Measurements from ENCODE around the gene ARVCF.
A peak's percentile ranks its signal among the peaks of the same experiment; 100 is the strongest.

ARVCF gene

GRCh38 chr22:20002636-20003035 is 14.0 kb downstream of the ARVCF start:
- Histone ChIP-seq H3K9ac (ENCODE audit: low read depth, low read length) (no peak overlapping the region), H3K27ac (ENCODE audit: low read depth, low read length) (no peak overlapping the region), H3K36me3 (ENCODE audit: control insufficient read depth, insufficient read depth, low read length) (no peaks in the 10 kb centered on the region), H3K9me3 (ENCODE audit: control insufficient read depth, insufficient read depth, low read length) (peaks cover 6% of the 10 kb centered on the region; the same call in 1 of the 2 replicates), H3K4me1 (ENCODE audit: control insufficient read depth, insufficient read depth, low read length) (peaks cover 30% of the 10 kb centered on the region), H3K27me3 (ENCODE audit: control insufficient read depth, insufficient read depth, low read length) (no peaks in the 10 kb centered on the region), H3K4me3 (ENCODE audit: low read depth, low read length) (no peak overlapping the region)

DNA sequence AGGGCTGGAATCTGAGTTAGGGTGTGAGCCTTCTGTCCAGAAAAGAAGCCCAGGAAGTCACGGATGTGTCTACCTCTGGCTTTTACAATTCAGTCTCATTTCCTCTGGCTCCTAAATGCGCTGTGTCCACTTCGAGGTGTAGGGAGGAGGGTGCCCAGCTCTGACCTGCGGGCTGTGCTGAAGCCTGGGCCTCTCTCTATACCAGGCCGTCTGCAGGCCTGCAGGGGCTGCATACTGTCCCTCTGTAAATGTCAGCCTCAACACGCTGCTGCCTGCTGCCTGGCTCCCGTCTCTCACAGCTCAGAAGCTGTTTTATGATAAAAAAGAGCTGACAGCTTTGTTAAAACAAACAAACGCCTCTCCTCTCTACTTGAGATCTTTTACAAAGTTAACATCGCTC is 14.5 kb downstream of the ARVCF start:
- no peak overlapping the region for H3K4me3 ChIP-seq (ENCODE audit: low read depth, low read length)
- no peak overlapping the region for H3K27ac ChIP-seq (ENCODE audit: low read depth, low read length)
- H3K9me3 ChIP-seq (ENCODE audit: control insufficient read depth, insufficient read depth, low read length) = peaks cover 6% of the 10 kb centered on the region; the same call in 1 of the 2 replicates
- no peaks in the 10 kb centered on the region for H3K36me3 ChIP-seq (ENCODE audit: control insufficient read depth, insufficient read depth, low read length)
- H3K4me1 ChIP-seq (ENCODE audit: control insufficient read depth, insufficient read depth, low read length) = peaks cover 30% of the 10 kb centered on the region
- H3K27me3 ChIP-seq (ENCODE audit: control insufficient read depth, insufficient read depth, low read length) = no peaks in the 10 kb centered on the region
- no peak overlapping the region for H3K9ac ChIP-seq (ENCODE audit: low read depth, low read length)

DNA sequence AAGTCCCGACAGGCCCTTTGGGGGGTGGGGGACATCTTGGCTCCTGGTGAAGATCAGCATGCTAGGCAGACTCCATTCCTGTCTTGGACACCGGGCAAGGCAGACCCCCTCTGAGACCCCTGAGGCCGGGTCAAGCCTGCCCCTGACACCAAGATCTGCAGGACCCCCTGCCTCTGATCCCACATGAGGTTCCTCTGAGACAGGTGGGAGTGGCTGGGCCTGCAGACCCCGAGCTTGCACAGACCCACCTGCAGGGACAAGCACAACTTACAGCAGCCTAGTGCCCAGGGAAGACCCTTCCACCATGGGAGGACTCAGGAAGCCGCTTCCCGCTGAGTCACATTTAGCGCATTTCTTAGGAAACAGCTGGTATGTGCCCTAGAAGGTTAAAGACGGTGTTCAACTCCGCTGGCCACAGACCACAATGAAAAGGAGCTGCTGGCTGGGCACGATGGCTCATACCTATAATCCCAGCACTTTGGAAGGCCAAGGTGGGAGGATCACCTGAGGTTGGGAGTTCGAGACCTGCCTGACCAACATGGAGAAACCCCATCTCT is 15.5 kb downstream of the ARVCF start:
- Histone ChIP-seq H3K4me1 (ENCODE audit: control insufficient read depth, insufficient read depth, low read length) (peaks cover 30% of the 10 kb centered on the region), H3K9ac (ENCODE audit: low read depth, low read length) (no peak overlapping the region), H3K36me3 (ENCODE audit: control insufficient read depth, insufficient read depth, low read length) (no peaks in the 10 kb centered on the region), H3K9me3 (ENCODE audit: control insufficient read depth, insufficient read depth, low read length) (peaks cover 6% of the 10 kb centered on the region; the same call in 1 of the 2 replicates), H3K27ac (ENCODE audit: low read depth, low read length) (no peak overlapping the region), H3K27me3 (ENCODE audit: control insufficient read depth, insufficient read depth, low read length) (no peaks in the 10 kb centered on the region), H3K4me3 (ENCODE audit: low read depth, low read length) (no peak overlapping the region)

DNA sequence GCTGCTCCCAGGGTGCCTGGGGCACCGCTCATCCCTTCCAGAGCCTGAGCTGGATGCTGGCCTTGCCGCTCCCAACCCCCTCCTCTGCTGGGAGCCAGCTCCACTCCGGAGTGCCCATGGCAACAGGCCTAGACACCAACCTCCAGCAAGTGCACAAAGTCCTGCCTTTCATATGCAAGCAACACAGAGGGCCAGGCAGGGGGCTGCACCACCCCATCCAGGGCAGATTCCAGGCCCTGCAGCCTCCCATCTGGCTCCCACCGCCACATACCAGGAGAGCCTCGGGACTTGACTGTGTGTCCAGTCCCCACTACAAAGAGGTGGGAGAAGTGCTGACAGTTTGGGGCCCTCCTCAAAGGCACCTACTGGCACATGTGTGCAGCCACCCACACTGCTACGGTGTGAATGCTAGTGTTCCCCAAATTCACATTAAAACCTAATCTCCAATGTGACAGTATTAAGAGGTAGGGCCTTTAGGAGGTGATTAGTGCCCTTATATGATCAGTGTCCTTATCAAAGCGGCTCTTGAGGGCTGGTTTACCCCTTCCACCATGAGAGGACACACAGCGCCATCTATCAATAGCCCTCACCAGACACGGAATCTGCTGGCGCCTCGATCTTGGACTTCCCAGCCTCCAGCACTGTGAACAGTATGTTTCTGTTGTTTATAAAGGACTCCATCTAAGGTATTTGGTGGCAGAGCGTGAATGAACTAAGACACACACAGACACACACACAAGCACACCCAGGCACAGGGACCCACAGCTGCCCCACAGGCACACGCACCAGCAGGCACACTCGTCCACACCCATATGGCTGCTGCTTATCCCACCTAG is 16.2 kb downstream of the ARVCF start:
- Histone ChIP-seq H3K27me3 (ENCODE audit: control insufficient read depth, insufficient read depth, low read length) (no peaks in the 10 kb centered on the region), H3K27ac (ENCODE audit: low read depth, low read length) (no peak overlapping the region), H3K36me3 (ENCODE audit: control insufficient read depth, insufficient read depth, low read length) (no peaks in the 10 kb centered on the region), H3K4me3 (ENCODE audit: low read depth, low read length) (no peak overlapping the region), H3K9ac (ENCODE audit: low read depth, low read length) (no peak overlapping the region), H3K4me1 (ENCODE audit: control insufficient read depth, insufficient read depth, low read length) (peaks cover 30% of the 10 kb centered on the region), H3K9me3 (ENCODE audit: control insufficient read depth, insufficient read depth, low read length) (peaks cover 6% of the 10 kb centered on the region; the same call in 1 of the 2 replicates)

DNA sequence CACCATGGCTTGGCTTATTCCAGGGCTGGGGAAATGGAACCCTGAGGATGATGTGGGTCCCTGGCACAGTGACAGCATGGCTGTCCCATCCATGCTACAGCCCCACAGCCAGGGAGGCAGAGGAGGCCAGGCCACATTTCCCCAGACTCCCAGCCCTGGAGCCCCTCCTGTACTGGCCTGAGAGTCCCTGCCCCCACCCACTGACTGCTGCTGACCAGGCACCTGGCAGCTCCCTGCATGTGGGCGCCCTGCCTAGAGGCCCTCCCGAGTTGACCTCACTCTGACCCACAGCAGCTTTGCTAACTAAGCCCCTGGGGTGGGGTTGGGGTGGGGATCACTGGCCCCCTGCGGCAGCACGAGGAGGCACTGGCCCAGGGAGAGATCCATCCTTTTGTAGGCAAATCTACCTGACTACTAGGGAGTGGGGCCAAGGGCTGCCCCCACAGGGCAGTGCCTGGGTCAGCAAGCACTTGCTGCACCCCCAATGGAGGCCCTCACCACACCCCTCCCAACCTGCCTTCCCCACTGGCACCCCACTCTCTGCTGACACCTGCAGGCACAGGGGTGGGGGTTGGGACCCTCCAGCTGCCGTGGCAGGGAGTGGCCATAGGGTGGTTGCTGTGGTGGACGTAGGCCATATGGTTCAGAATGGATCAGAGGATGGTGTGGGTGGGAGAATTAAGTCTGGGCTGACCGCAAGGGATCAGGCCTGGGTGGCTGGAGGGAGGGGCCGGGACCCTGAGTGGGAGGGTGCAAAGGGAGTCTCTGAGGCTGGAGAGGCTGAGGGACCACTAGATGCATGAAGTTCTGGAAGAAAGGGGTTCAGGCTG is 17.4 kb downstream of the ARVCF start:
- Histone ChIP-seq H3K4me1 (ENCODE audit: control insufficient read depth, insufficient read depth, low read length) (peaks cover 30% of the 10 kb centered on the region), H3K9me3 (ENCODE audit: control insufficient read depth, insufficient read depth, low read length) (no peaks in the 10 kb centered on the region; the same call in 1 of the 2 replicates), H3K9ac (ENCODE audit: low read depth, low read length) (no peak overlapping the region), H3K27me3 (ENCODE audit: control insufficient read depth, insufficient read depth, low read length) (no peaks in the 10 kb centered on the region), H3K4me3 (ENCODE audit: low read depth, low read length) (no peak overlapping the region), H3K27ac (ENCODE audit: low read depth, low read length) (peak overlapping the region; percentile 49), H3K36me3 (ENCODE audit: control insufficient read depth, insufficient read depth, low read length) (no peaks in the 10 kb centered on the region)

DNA sequence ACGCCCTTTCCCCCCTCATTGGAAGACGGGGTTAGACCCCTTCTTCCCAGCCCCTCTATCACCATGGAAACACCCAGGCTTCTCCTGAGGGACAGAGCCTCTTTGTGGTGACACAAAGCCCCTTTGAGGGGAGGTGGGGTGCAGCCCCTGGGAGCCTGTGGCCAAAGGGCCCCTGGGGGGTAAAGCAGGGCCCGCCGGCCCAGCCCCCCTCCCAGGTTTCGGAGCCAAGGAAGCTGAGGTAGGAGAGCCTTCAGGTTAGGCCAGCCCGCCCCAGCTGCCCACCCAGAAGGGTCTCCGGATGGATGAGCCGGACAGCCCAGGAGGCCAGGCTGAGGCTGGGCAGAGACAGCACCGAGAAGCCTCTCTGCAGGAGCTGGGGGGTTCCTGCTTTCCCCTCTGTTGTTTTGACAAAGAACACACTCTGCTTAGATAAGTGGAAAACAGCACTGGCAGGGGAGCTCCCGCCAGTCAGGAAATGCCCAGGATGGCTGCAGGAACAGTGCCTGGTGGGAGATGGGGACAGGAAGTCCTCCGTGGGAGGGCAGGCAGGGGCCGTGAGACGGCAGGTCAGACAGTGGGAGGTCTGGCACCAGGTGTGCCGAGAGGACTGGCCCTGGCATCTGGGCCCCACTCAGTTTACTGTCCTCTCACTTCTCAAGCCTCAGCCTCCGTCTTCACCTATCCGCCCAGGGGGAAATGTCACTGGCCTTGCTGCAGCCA is 18.2 kb downstream of the ARVCF start:
- Histone ChIP-seq H3K27me3 (ENCODE audit: control insufficient read depth, insufficient read depth, low read length) (no peaks in the 10 kb centered on the region), H3K27ac (ENCODE audit: low read depth, low read length) (peak overlapping the region; percentile 49), H3K36me3 (ENCODE audit: control insufficient read depth, insufficient read depth, low read length) (no peaks in the 10 kb centered on the region), H3K9me3 (ENCODE audit: control insufficient read depth, insufficient read depth, low read length) (no peaks in the 10 kb centered on the region), H3K4me3 (ENCODE audit: low read depth, low read length) (no peak overlapping the region), H3K4me1 (ENCODE audit: control insufficient read depth, insufficient read depth, low read length) (peaks cover 30% of the 10 kb centered on the region), H3K9ac (ENCODE audit: low read depth, low read length) (no peak overlapping the region)

GRCh38 chr22:19997561-19998231 is 18.9 kb downstream of the ARVCF start:
- no peaks in the 10 kb centered on the region for H3K27me3 ChIP-seq (ENCODE audit: control insufficient read depth, insufficient read depth, low read length)
- H3K9ac ChIP-seq (ENCODE audit: low read depth, low read length) = no peak overlapping the region
- H3K9me3 ChIP-seq (ENCODE audit: control insufficient read depth, insufficient read depth, low read length) = no peaks in the 10 kb centered on the region
- H3K4me1 ChIP-seq (ENCODE audit: control insufficient read depth, insufficient read depth, low read length) = peaks cover 30% of the 10 kb centered on the region
- H3K36me3 ChIP-seq (ENCODE audit: control insufficient read depth, insufficient read depth, low read length) = no peaks in the 10 kb centered on the region
- H3K4me3 ChIP-seq (ENCODE audit: low read depth, low read length) = no peak overlapping the region
- H3K27ac ChIP-seq (ENCODE audit: low read depth, low read length) = no peak overlapping the region

DNA sequence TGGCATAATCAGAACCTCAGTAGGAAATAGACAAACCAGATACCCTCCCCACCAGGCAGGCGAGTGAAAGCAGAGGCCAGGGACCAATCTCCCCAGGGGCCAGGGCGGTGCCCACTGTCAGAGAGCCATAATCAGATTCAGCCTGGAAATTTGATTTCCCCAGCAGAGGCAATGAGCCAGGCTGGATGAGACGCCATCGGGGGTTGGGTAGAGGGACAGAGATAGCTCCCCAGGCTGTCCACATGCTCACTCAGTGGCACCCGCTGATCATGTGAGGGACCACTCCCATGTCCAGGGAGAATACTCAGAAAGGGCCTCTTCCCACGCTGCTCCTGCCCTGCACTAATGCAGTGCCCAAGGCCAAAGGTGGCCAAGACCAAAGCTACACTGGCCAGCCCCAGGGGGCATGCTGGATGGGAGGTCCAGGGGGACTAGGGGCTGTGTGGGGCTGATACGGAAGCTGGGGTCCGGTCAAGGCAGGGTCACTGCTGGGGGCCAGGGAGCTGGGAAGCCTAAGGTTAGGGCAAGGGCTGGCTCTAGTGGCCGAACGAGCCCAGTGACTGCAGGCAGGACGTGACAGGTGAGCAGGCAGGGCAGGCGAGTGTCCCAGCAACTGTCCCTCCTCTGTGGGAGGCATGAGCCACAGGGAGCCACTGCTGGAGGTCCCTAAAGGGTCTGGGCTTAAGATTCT is 19.8 kb downstream of the ARVCF start:
- Histone ChIP-seq H3K27ac (ENCODE audit: low read depth, low read length) (no peak overlapping the region), H3K27me3 (ENCODE audit: control insufficient read depth, insufficient read depth, low read length) (no peaks in the 10 kb centered on the region), H3K4me3 (ENCODE audit: low read depth, low read length) (no peak overlapping the region), H3K36me3 (ENCODE audit: control insufficient read depth, insufficient read depth, low read length) (no peaks in the 10 kb centered on the region), H3K4me1 (ENCODE audit: control insufficient read depth, insufficient read depth, low read length) (peaks cover 28% of the 10 kb centered on the region), H3K9ac (ENCODE audit: low read depth, low read length) (no peak overlapping the region), H3K9me3 (ENCODE audit: control insufficient read depth, insufficient read depth, low read length) (no peaks in the 10 kb centered on the region)

DNA sequence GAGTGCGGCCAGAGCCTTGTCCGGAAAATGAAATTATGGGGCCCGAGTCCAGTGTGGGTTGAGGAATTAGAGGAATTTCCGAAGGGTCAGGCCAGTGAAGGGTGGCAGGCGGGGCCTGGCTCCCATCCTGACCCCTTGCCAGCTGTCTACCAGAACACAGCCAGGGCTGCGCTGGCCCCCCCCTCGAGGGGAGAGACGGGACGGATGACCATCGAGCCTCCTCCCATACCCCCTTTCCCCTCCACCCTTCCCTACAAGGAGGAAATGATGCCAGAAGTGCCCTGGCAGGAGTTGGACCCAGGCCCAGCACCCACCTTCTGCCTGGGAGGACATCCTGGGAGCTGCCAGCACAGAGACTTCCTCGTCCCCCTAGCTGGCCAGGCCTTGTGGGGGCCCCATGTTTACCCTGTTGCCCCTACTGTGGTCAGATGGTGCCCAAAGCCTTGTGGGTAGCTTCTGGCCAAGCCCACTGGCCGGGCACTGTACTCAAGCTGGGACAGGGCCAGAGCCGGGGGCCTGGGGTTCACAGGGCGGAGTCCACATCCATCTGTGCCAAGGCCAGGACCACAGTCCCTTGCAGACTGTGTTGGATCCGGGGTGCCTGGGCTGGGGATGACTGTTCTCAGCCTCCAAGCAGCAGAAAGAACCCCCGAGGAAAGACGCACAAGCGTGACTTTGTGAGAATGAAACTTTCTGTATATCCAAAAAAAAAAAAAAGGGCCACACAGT is 20.8 kb downstream of the ARVCF start:
- no peak overlapping the region for H3K27ac ChIP-seq (ENCODE audit: low read depth, low read length)
- peaks cover 20% of the 10 kb centered on the region for H3K4me1 ChIP-seq (ENCODE audit: control insufficient read depth, insufficient read depth, low read length)
- no peak overlapping the region for H3K4me3 ChIP-seq (ENCODE audit: low read depth, low read length)
- no peak overlapping the region for H3K9ac ChIP-seq (ENCODE audit: low read depth, low read length)
- H3K36me3 ChIP-seq (ENCODE audit: control insufficient read depth, insufficient read depth, low read length) = no peaks in the 10 kb centered on the region
- H3K27me3 ChIP-seq (ENCODE audit: control insufficient read depth, insufficient read depth, low read length) = no peaks in the 10 kb centered on the region
- no peaks in the 10 kb centered on the region for H3K9me3 ChIP-seq (ENCODE audit: control insufficient read depth, insufficient read depth, low read length)

All from HUES48 (cell line).